Adipocyte (in vitro differentiated cells): ENCODE results near the gene RSRC1.
"Not testable (repeated sequence)": the region's sequence is repeated elsewhere in the genome, so short reads cannot be mapped to it uniquely, and the experiment has no call there.

ENCODE experiments used
- DNase-seq: peaks from one replicate; pipeline ENCODE4 v3.0.0-alpha.2; 2015; ENCODE audit warnings: low read depth
- H3K27me3 ChIP-seq: replicated peaks from 2 replicates; pipeline ENCODE4 v1.7.0; 2013; ENCODE audit warnings: mild to moderate bottlenecking, low read length, moderate library complexity; ENCODE audit not compliant: control insufficient read depth, insufficient read depth
- H3K36me3 ChIP-seq: 2 replicates; pipeline ENCODE4 v1.7.0; 2013; ENCODE audit warnings: low read length, mild to moderate bottlenecking, moderate library complexity; ENCODE audit not compliant: control insufficient read depth, insufficient read depth, severe bottlenecking
- H3K4me1 ChIP-seq: 2 replicates; pipeline ENCODE4 v1.7.0; 2013; ENCODE audit warnings: mild to moderate bottlenecking, low read length, moderate library complexity; ENCODE audit not compliant: control insufficient read depth, insufficient read depth
- H3K4me3 ChIP-seq: 2 replicates; pipeline ENCODE4 v1.7.0; 2013; ENCODE audit warnings: mild to moderate bottlenecking, low read length, moderate library complexity
- H3K9ac ChIP-seq: 2 replicates; pipeline ENCODE4 v1.7.0; 2013; ENCODE audit warnings: mild to moderate bottlenecking, low read length, moderate library complexity
- H3K9me3 ChIP-seq: 2 replicates; pipeline ENCODE4 v1.7.0; 2013; ENCODE audit warnings: mild to moderate bottlenecking, low read length, moderate library complexity; ENCODE audit not compliant: control insufficient read depth

Gene RSRC1

DNA sequence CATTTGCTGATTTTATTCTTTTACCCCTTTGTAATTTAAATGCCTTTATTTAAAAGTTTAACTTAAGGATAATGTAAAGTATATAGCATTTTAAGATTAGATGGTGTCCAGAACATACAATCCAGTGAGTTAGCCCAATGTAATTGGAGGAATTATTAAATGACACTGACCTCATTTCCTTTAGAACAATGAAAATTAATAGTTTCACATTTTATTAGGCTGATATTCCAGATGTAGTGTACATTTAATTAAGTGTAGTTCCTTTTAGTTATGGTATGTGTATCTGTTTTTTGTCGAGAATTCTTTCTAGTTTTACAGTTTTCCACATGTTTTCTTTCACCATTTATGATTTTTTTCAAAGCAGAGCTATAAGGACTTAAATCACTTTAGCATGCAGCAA lies 75.8 kb downstream of the RSRC1 start:
- no peaks in the 10 kb centered on the region for H3K9me3 ChIP-seq
- H3K4me1 ChIP-seq, result peaks cover 7% of the 10 kb centered on the region
- H3K9ac ChIP-seq, result no peak overlapping the region
- no peak overlapping the region for H3K4me3 ChIP-seq
- no peaks in the 10 kb centered on the region for H3K36me3 ChIP-seq
- no peaks in the 10 kb centered on the region for H3K27me3 ChIP-seq
- DNase-seq, result no peak

DNA sequence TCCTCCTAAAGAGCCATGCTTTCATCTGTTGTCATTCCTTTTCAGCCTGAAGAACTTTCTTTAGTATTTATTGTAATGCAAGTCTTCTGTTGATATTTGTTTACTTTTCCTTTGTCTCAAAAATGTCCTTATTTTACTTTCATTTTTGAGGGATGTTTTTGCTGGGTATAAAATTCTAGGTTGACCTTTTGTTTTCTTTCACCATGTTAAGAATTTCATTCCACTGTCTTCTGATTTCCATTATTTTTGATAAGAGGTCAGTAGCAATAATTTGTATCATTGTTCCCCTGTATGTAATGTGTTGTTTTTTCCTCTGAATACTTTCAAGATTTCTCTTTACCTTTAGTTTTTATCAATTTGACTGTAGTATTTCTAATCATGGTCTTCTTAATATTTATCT lies 91.1 kb downstream of the RSRC1 start:
- Histone ChIP-seq H3K4me1 (no peaks in the 10 kb centered on the region), H3K27me3 (no peaks in the 10 kb centered on the region), H3K4me3 (peak overlapping the region; percentile 41), H3K9me3 (peaks cover 21% of the 10 kb centered on the region), H3K9ac (no peak overlapping the region), H3K36me3 (no peaks in the 10 kb centered on the region)
- no peak for DNase-seq

DNA sequence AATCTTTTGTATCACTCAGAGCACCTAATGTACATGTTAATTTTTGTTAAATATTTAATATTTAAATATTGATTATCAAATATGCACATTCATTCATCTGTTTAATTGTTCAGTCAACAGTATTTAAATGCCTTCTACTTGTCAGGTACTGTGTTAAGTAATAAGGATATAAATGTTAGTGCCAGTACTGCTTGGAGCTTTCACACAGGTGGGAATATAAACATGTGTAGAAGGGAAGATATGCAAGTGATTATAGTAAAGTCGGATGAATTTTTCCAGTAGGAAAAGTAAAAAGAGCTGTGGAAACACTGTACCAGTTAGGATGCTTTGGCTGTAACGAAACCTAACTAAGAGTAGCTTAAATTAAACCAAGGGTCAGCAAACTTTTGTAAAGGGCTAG lies 95.4 kb downstream of the RSRC1 start:
- H3K9me3 ChIP-seq, result peaks cover 15% of the 10 kb centered on the region
- H3K4me1 ChIP-seq, result no peaks in the 10 kb centered on the region
- H3K4me3 ChIP-seq, result no peak overlapping the region
- H3K9ac ChIP-seq, result no peak overlapping the region
- DNase-seq, result no peak
- H3K27me3 ChIP-seq, result no peaks in the 10 kb centered on the region
- no peaks in the 10 kb centered on the region for H3K36me3 ChIP-seq

DNA sequence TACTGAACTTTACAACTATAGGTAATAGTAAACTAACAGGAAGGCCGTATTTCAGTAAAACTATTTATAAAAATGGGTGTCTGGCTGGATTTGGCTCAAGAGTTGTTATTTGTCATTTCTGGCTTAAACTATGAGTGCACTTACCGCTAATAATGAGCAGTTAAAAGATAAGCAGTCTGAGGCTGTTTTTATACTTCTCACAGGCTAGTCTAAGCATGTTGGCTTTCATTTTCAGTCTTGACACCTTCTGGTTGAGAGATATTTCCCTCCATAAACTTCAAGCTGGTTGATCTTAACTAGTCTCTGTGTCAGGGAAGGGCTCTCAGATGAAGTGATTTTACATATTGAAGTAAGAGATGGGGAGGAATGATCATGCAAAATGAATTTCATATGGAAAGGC lies 96.1 kb downstream of the RSRC1 start:
- H3K4me1 ChIP-seq, result no peaks in the 10 kb centered on the region
- no peak overlapping the region for H3K4me3 ChIP-seq
- no peaks in the 10 kb centered on the region for H3K36me3 ChIP-seq
- no peaks in the 10 kb centered on the region for H3K27me3 ChIP-seq
- H3K9ac ChIP-seq, result no peak overlapping the region
- peaks cover 8% of the 10 kb centered on the region for H3K9me3 ChIP-seq
- no peak for DNase-seq

DNA sequence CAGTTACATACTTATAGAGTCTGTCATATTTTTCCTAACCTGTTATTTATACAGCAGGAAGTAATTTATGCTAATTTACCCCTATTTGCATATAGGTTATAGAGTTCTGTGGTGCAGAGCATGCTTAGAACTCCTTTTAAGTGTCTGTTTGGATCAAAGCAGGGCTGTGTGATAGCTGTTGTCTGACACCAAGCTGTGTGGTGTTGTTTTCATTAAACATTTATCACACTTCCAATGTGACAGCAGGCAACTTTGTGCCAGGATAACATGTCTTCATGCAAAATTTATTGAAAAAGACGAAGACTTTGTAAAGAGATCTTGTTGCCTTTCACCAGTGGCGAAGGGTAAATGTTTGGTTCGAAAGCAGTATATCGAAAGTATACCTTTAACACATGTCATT lies 100.2 kb downstream of the RSRC1 start:
- DNase-seq, result no peak
- no peak overlapping the region for H3K9ac ChIP-seq
- H3K9me3 ChIP-seq, result no peaks in the 10 kb centered on the region
- no peaks in the 10 kb centered on the region for H3K4me1 ChIP-seq
- no peak overlapping the region for H3K4me3 ChIP-seq
- no peaks in the 10 kb centered on the region for H3K36me3 ChIP-seq
- no peaks in the 10 kb centered on the region for H3K27me3 ChIP-seq

DNA sequence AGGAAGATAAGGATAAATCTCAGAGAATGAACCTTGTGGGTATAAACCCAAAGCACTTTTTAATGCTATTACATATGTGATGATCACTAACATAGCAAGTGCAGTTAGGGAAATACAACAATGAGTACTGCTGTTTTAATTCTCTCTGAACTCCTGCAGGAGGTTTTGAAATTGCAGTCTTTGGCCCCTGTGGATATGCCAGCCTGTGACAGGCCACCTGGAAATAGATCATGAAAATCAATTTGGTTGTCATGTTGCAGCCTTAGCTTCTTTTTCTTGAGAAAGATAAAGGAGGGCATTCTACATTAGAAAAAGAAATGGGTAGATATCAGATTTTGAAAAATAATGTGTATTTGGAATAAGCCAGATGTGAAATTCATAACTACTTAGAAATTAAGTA lies 103.6 kb downstream of the RSRC1 start:
- Histone ChIP-seq H3K4me3 (no peak overlapping the region), H3K27me3 (no peaks in the 10 kb centered on the region), H3K9me3 (no peaks in the 10 kb centered on the region), H3K4me1 (no peaks in the 10 kb centered on the region), H3K9ac (no peak overlapping the region), H3K36me3 (no peaks in the 10 kb centered on the region)
- DNase-seq, result no peak

DNA sequence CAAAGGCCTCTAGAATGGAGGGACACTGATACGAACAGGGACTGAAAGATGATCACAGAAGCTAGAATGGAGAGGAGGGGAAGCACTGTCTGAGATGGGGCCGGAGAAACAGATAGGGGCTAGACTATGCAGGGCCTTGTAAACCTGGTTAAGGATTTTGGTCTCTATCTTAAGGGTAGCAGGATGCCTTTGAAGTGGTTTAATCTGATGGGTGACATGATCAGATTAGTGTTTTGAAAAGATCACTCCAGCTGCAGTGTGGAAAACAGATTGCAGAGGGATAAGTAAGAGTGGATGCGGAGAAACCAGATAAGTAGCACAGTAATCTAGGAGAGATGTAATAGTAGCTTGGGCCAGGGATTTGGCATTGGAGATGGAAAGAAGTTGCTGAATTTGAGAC lies 108.1 kb downstream of the RSRC1 start:
- Histone ChIP-seq H3K9ac (no peak overlapping the region), H3K4me3 (no peak overlapping the region), H3K27me3 (no peaks in the 10 kb centered on the region), H3K4me1 (no peaks in the 10 kb centered on the region), H3K9me3 (no peaks in the 10 kb centered on the region), H3K36me3 (no peaks in the 10 kb centered on the region)
- DNase-seq, result no peak

DNA sequence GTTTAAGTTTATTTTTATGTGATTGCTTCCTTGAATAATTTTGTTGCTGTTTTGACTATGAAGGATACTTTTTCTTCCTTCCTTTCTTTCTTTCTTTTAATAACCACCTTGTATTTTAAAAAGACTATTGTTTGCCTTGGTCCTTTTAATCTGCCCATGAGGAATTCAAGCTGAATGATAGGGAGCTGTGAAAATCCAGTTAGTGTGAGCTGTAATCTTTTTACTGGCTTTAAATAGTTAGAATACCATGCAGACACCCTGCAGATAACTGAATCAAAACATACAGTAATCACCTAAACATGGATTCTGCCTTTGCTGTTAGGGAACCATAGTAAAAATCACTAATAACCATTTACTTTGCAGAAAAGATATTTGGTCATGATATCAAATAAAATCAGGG lies 110.7 kb downstream of the RSRC1 start:
- no peaks in the 10 kb centered on the region for H3K27me3 ChIP-seq
- no peak overlapping the region for H3K9ac ChIP-seq
- no peaks in the 10 kb centered on the region for H3K36me3 ChIP-seq
- H3K4me3 ChIP-seq, result no peak overlapping the region
- no peak for DNase-seq
- H3K9me3 ChIP-seq, result no peaks in the 10 kb centered on the region
- no peaks in the 10 kb centered on the region for H3K4me1 ChIP-seq

DNA sequence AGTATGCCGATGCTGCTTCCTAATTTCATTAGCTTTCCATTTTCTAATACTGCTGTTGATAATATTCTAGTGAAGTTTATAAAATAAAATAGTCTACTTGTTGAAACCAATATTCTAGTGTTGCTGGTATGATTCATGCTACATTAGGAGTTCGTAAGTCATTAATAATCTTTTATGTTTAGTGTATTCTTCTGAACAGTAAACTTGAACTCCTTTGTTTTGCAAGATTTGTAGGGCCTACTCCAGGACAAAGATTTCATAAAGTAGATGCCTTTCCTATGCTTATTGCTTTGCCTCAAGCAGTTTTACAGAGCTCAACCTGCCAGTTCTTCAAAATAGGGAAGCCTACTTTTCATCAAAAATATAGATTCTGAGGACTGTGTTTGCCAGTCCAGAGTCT lies 111.5 kb downstream of the RSRC1 start:
- Histone ChIP-seq H3K9me3 (no peaks in the 10 kb centered on the region), H3K36me3 (no peaks in the 10 kb centered on the region), H3K27me3 (no peaks in the 10 kb centered on the region), H3K4me1 (no peaks in the 10 kb centered on the region), H3K9ac (no peak overlapping the region), H3K4me3 (no peak overlapping the region)
- peak; percentile 7 for DNase-seq

DNA sequence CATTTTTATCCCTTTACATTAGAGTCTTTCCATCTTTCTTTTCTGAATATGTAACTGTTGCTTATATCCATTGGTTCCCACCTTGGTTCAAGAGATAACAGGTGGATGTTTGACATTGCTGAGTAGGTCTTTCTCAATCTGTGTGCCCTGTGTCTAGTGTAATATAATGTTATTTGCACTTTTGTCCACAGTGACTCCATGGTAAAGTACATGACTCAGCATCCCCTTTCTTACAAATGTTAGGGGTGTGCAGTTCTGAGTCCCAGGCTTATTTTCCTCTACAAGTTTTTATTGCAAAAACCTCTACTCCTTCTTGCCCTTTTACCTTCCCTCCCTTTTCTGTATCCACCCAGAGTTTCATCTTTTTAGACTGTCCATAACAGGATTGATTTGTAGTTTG lies 116.5 kb downstream of the RSRC1 start:
- H3K27me3 ChIP-seq, result no peaks in the 10 kb centered on the region

DNA sequence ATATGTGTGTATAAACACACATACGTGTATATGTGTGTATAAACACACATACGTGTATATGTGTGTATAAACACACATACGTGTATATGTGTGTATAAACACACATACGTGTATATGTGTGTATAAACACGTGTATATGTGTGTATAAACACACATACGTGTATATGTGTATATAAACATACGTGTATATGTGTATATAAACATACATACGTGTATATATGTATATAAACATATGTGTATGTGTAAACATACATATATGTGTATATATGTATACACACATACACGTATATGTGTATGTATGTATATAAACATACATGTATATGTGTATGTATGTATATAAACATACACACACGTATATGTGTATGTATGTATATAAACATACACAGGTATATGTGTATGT lies 119.1 kb downstream of the RSRC1 start:
- not testable (repeated sequence) for DNase-seq, H3K4me1 ChIP-seq, H3K27me3 ChIP-seq, H3K9me3 ChIP-seq, H3K4me3 ChIP-seq, H3K36me3 ChIP-seq, H3K9ac ChIP-seq

More for the DNA sequence above, 116.5 kb downstream of the RSRC1 start:
- H3K9me3 ChIP-seq, result no peaks in the 10 kb centered on the region
- H3K4me3 ChIP-seq, result no peak overlapping the region
- H3K4me1 ChIP-seq, result no peaks in the 10 kb centered on the region
- no peak overlapping the region for H3K9ac ChIP-seq
- DNase-seq, result no peak
- H3K36me3 ChIP-seq, result no peaks in the 10 kb centered on the region

DNA sequence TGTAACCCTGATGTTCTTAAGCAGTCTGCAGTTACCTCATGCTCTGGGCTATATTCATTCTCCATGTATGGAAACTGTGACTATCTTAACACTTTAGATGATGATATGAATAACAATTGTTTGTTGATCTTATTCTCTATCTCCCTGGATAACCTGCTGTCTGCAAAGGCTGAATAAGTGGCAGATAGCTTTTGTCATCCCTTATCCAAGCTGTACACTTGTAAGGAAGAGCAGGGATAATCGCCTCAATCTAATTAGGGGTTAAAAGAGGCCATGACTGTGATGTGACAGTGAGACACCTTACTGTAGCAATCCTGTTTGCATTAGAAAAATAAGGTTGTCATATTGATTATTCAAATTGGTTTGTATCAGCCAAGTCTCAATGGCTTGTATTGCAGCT lies 123.9 kb downstream of the RSRC1 start:
- H3K9me3 ChIP-seq, result no peaks in the 10 kb centered on the region

More for the DNA sequence above, 123.9 kb downstream of the RSRC1 start:
- Histone ChIP-seq H3K27me3 (no peaks in the 10 kb centered on the region), H3K36me3 (no peaks in the 10 kb centered on the region), H3K4me1 (no peaks in the 10 kb centered on the region), H3K4me3 (no peak overlapping the region), H3K9ac (no peak overlapping the region)
- DNase-seq, result no peak
